H1 (cell line): Measurements from ENCODE around the gene DIP2C. TPM values are rescaled to one million over a fixed set of nuclear protein-coding genes. Genes with fewer than 3 reads are reported as not detected.

ENCODE experiments used
- CTCF ChIA-PET: fragments of 300-600 bp; sonication (Branson Sonifier 250); formaldehyde crosslinking; loops from one replicate; lab custom pipeline; 2021; ENCODE audit not compliant: partially characterized antibody; lab: Charles Lee
- POLR2A ChIA-PET: fragments of 300-600 bp; sonication (Branson Sonifier 250); formaldehyde crosslinking; loops from one replicate; lab custom pipeline; 2021; ENCODE audit warnings: inconsistent platforms; ENCODE audit not compliant: partially characterized antibody; lab: Charles Lee
- DNase-seq, 2 experiments: peaks; one replicate each; pipeline versions ENCODE4 v3.0.0 to v3.0.0-alpha.2; 2010 to 2022; ENCODE audit warnings: low spot score in 2 of 2, low read depth in 1 of 2, mixed read lengths in 1 of 2
- FAIRE-seq: peaks from 2 replicates; lab custom pipeline; 2011; peaks lifted over from hg19 to GRCh38; lab: Jason Lieb, UNC
- H2AFZ ChIP-seq: 2 replicates; pipeline ENCODE4 v1.8.1; 2012; ENCODE audit warnings: low read length, inconsistent platforms
- H2AK5ac ChIP-seq: 2 replicates; pipeline ENCODE4 v1.6.1; 2013; ENCODE audit warnings: low read depth, low read length
- H2BK120ac ChIP-seq: replicated peaks from 2 replicates; pipeline ENCODE3; 2013; ENCODE audit warnings: low read depth, low read length, inconsistent platforms
- H2BK12ac ChIP-seq: 2 replicates; pipeline ENCODE4 v1.6.1; 2013; ENCODE audit warnings: low read depth, low read length
- H2BK15ac ChIP-seq: 2 replicates; pipeline ENCODE4 v1.6.1; 2013; ENCODE audit warnings: low read length
- H2BK20ac ChIP-seq: 2 replicates; pipeline ENCODE4 v1.6.1; 2013; ENCODE audit warnings: low read length
- H2BK5ac ChIP-seq: 2 replicates; pipeline ENCODE4 v1.6.1; 2013; ENCODE audit warnings: low read depth, low read length
- H3K14ac ChIP-seq: 2 replicates; pipeline ENCODE4 v1.6.1; 2013; ENCODE audit warnings: inconsistent platforms; ENCODE audit not compliant: insufficient read length
- H3K18ac ChIP-seq: 2 replicates; pipeline ENCODE4 v1.6.1; 2013; ENCODE audit warnings: low read length; ENCODE audit errors: extremely low read depth
- H3K23ac ChIP-seq: 2 replicates; pipeline ENCODE4 v1.6.1; 2013; ENCODE audit warnings: inconsistent platforms; ENCODE audit not compliant: insufficient read length
- H3K23me2 ChIP-seq: 2 replicates; pipeline ENCODE4 v1.6.1; 2013; ENCODE audit warnings: low read depth, low read length
- H3K27ac ChIP-seq: 2 replicates; pipeline ENCODE4 v1.6.1; 2011; ENCODE audit warnings: low read depth, low read length, inconsistent platforms
- H3K27me3 ChIP-seq, 4 experiments: replicated peaks in 1 of 4; 1 replicate in 1 of 4; 2 replicates in 3 of 4; pipeline versions ENCODE4 v1.6.1 to v1.8.1; 2011 to 2013; ENCODE audit warnings: low read length in 3 of 4, mild to moderate bottlenecking in 3 of 4, inconsistent platforms in 2 of 4, mixed read lengths in 2 of 4, moderate library complexity in 1 of 4; ENCODE audit not compliant: control insufficient read depth in 3 of 4, insufficient read depth in 3 of 4; ENCODE audit errors: extremely low read depth in 1 of 4
- H3K36me3 ChIP-seq, 4 experiments: 2 replicates each; pipeline versions ENCODE4 v1.6.1 to v1.8.1; 2011 to 2013; ENCODE audit warnings: mild to moderate bottlenecking in 4 of 4, low read length in 3 of 4, moderate library complexity in 2 of 4, control low read depth in 1 of 4, inconsistent platforms in 1 of 4; ENCODE audit not compliant: insufficient read depth in 4 of 4, control insufficient read depth in 2 of 4
- H3K4ac ChIP-seq: replicated peaks from 2 replicates; pipeline ENCODE3; 2013; ENCODE audit warnings: low read length, low read depth, mixed read lengths, inconsistent platforms; ENCODE audit not compliant: insufficient read length
- H3K4me1 ChIP-seq, 4 experiments: replicated peaks in 1 of 4; 1 replicate in 1 of 4; 2 replicates in 3 of 4; pipeline versions ENCODE4 v1.6.1 to v1.8.1; 2011 to 2013; ENCODE audit warnings: low read length in 3 of 4, inconsistent platforms in 2 of 4, mixed read lengths in 1 of 4; ENCODE audit not compliant: insufficient read depth in 4 of 4, control insufficient read depth in 3 of 4
- H3K4me2 ChIP-seq, 2 experiments: 2 replicates each; pipeline versions ENCODE4 v1.6.1 to v1.8.1; 2011 to 2013; ENCODE audit warnings: low read depth in 2 of 2, low read length in 2 of 2, control low read depth in 1 of 2, inconsistent platforms in 1 of 2, mild to moderate bottlenecking in 1 of 2; ENCODE audit not compliant: insufficient read depth in 1 of 2
- H3K4me3 ChIP-seq, 4 experiments: fragments of 200-600, 300-600 bp in 1 of 4; sonication (generic), shearing (Covaris generic), sonication (Bioruptor Twin) in 1 of 4; 2 replicates each; pipeline versions ENCODE4 v1.5.1 to v1.8.1; 2011 to 2016; ENCODE audit warnings: low read length in 4 of 4, low read depth in 3 of 4, control low read depth in 2 of 4, inconsistent platforms in 2 of 4, mild to moderate bottlenecking in 2 of 4, mixed read lengths in 1 of 4, moderate library complexity in 1 of 4; ENCODE audit not compliant: insufficient read depth in 2 of 4; ENCODE audit errors: extremely low read depth in 1 of 4
- H3K56ac ChIP-seq: replicated peaks from 2 replicates; pipeline ENCODE3; 2013; ENCODE audit warnings: low read depth, mild to moderate bottlenecking, mixed read lengths, low read length, inconsistent platforms; ENCODE audit not compliant: insufficient read length
- H3K79me1 ChIP-seq: 2 replicates; pipeline ENCODE4 v1.6.1; 2013; ENCODE audit warnings: low read depth, low read length, control low read depth
- H3K79me2 ChIP-seq, 2 experiments: 2 replicates each; pipeline versions ENCODE4 v1.6.1 to v1.8.1; 2012 to 2013; ENCODE audit warnings: low read length in 2 of 2, mild to moderate bottlenecking in 2 of 2, inconsistent platforms in 1 of 2; ENCODE audit not compliant: insufficient read depth in 2 of 2, control insufficient read depth in 1 of 2
- H3K9ac ChIP-seq, 4 experiments: replicated peaks in 1 of 4; 1 replicate in 1 of 4; 2 replicates in 3 of 4; pipeline versions ENCODE4 v1.6.1 to v1.8.1; 2011 to 2013; ENCODE audit warnings: low read depth in 3 of 4, low read length in 3 of 4, control low read depth in 2 of 4, mild to moderate bottlenecking in 2 of 4, moderate library complexity in 2 of 4, inconsistent platforms in 1 of 4; ENCODE audit errors: extremely low read depth in 1 of 4
- H3K9me3 ChIP-seq, 2 experiments: 2 replicates each; pipeline versions ENCODE4 v1.6.1 to v1.8.1; 2012 to 2013; ENCODE audit warnings: mild to moderate bottlenecking in 2 of 2, moderate library complexity in 2 of 2, control low read depth in 1 of 2, inconsistent platforms in 1 of 2, low read depth in 1 of 2, low read length in 1 of 2, mixed read lengths in 1 of 2; ENCODE audit not compliant: insufficient read depth in 2 of 2
- H4K20me1 ChIP-seq, 2 experiments: replicated peaks in 1 of 2; 2 replicates each; pipeline versions ENCODE3 to v1.8.1; 2011 to 2013; ENCODE audit warnings: inconsistent platforms in 2 of 2, low read length in 2 of 2, mild to moderate bottlenecking in 1 of 2; ENCODE audit not compliant: insufficient read depth in 2 of 2, control insufficient read depth in 1 of 2
- H4K5ac ChIP-seq: 2 replicates; pipeline ENCODE4 v1.6.1; 2013; ENCODE audit warnings: low read length, low read depth, mixed read lengths, inconsistent platforms; ENCODE audit not compliant: insufficient read length
- H4K8ac ChIP-seq: 2 replicates; pipeline ENCODE4 v1.8.0; 2013; ENCODE audit warnings: mild to moderate bottlenecking, moderate library complexity, low read length, inconsistent platforms; ENCODE audit not compliant: insufficient read depth; ENCODE audit errors: extremely low read depth
- H4K91ac ChIP-seq: replicated peaks from 2 replicates; pipeline ENCODE3; 2013; ENCODE audit warnings: low read length, mixed read lengths, inconsistent platforms; ENCODE audit not compliant: insufficient read length
- ASH2L ChIP-seq: fragments of 200-600, 300-600 bp; sonication (generic); IDR thresholded peaks from one replicate; pipeline ENCODE4 v1.7.1; 2017; ENCODE audit warnings: low read length
- CBX8 ChIP-seq: fragments of 300-800, 300-1000 bp; sonication (generic); IDR thresholded peaks from 2 replicates; pipeline ENCODE4 v1.7.1; 2016; ENCODE audit warnings: low read depth, low read length, borderline replicate concordance
- CHD1 ChIP-seq: IDR thresholded peaks from 2 replicates; pipeline ENCODE4 v1.6.1; 2012; ENCODE audit warnings: low read depth, low read length, improper control_type of control experiment
- HDAC2 ChIP-seq, 2 experiments: fragments of 300-600 bp in 1 of 2; sonication (generic) in 1 of 2; IDR thresholded peaks; 2 replicates each; pipeline ENCODE4 v1.6.1; 2011 to 2012; ENCODE audit warnings: low read depth in 2 of 2, low read length in 2 of 2, mild to moderate bottlenecking in 2 of 2, moderate library complexity in 2 of 2, borderline replicate concordance in 1 of 2, inconsistent platforms in 1 of 2
- KDM4A ChIP-seq: IDR thresholded peaks from one replicate; pipeline ENCODE4 v1.7.1; 2012; ENCODE audit warnings: low read depth, mild to moderate bottlenecking, moderate library complexity, low read length, inconsistent platforms; ENCODE audit not compliant: severe bottlenecking
- PHF8 ChIP-seq: fragments of 200-600 bp; sonication (generic); conservative IDR thresholded peaks from 2 replicates; pipeline ENCODE4 v1.7.1; 2012; ENCODE audit warnings: low read depth, mild to moderate bottlenecking, inconsistent platforms, low read length, moderate library complexity
- POLR2A ChIP-seq, 2 experiments: IDR thresholded peaks; 1 replicate in 1 of 2; 2 replicates in 1 of 2; pipeline ENCODE4 v1.6.1; 2011; ENCODE audit warnings: low read depth in 2 of 2, low read length in 2 of 2, mild to moderate bottlenecking in 2 of 2; ENCODE audit errors: control extremely low read depth in 1 of 2
- RNF2 ChIP-seq: fragments of 200-900, 300-1000 bp; sonication (generic); IDR thresholded peaks from 2 replicates; pipeline ENCODE4 v1.7.1; 2016; ENCODE audit warnings: borderline replicate concordance, low read depth, mild to moderate bottlenecking, antibody characterized with exemption, low read length; ENCODE audit not compliant: poor library complexity, severe bottlenecking; ENCODE audit errors: missing control alignments
- RXRA ChIP-seq: IDR thresholded peaks from 2 replicates; pipeline ENCODE4 v1.6.1; 2011; ENCODE audit warnings: low read depth, mild to moderate bottlenecking, low read length, moderate library complexity; ENCODE audit not compliant: insufficient read depth
- WGBS, 2 experiments: shearing (Covaris generic) in 1 of 2; methylation state at CpG; one replicate each; pipeline versions ENCODE4 v1.1.6 to v1.1.7; 2013 to 2015; ENCODE audit warnings: low lambda C conversion rate in 2 of 2, mixed read lengths in 2 of 2, inconsistent platforms in 1 of 2, low coverage in 1 of 2, missing lambda C conversion rate in 1 of 2; ENCODE audit not compliant: insufficient replicate concordance in 2 of 2, insufficient coverage in 1 of 2, insufficient read length in 1 of 2; ENCODE audit errors: extremely low coverage in 1 of 2, missing lambda C conversion rate in 1 of 2; 5-methylcytosine and 5-hydroxymethylcytosine counted together
- polyA plus RNA-seq, 7 experiments: library from polyadenylated mRNA; depleted of rRNA in 3 of 7; stranded (reverse) in 5 of 7; unstranded in 2 of 7; fragments of >200 nt in 5 of 7; fragments of 200-250 nt in 2 of 7; gene quantifications; 1 replicate in 5 of 7; 2 replicates in 1 of 7; 4 replicates in 1 of 7; pipeline versions ENCODE4 v1.2.1 to v1.2.3, GENCODE V29; 2011 to 2013; ENCODE audit warnings: missing spikeins in 2 of 7, mixed read lengths in 2 of 7
- total RNA-seq: library from RNA; stranded (reverse); fragmentation: NEBNext Ultra II Directional; extraction: Animal tissue kit (Norgen Biotek cat#: 25700); gene quantifications from 2 replicates; pipeline ENCODE4 v1.2.1, GENCODE V29; 2021
- TF ChIP-seq, protein P1 (sequence below): IDR thresholded peaks from 2 replicates; pipeline ENCODE4 v1.6.1; 2011; ENCODE audit warnings: low read depth, mild to moderate bottlenecking, low read length; ENCODE audit not compliant: insufficient read depth
- TF ChIP-seq, protein P2 (sequence below): IDR thresholded peaks from 2 replicates; pipeline ENCODE4 v1.6.1; 2011; ENCODE audit warnings: low read length, improper control_type of control experiment

The DIP2C gene
- total and polyA plus RNA-seq, 2 of the 8 experiments (the other 6 are each of a cell fraction or from before 2014, with no cell fraction given): 3.8 to 9.3 TPM

GRCh38 chr10:442209-442608 lies 247.3 kb downstream of the DIP2C start:
- no peak overlapping the region for H3K9ac ChIP-seq
- no peak overlapping the region for H3K14ac ChIP-seq
- POLR2A ChIA-PET: no interaction called here
- no peak overlapping the region for H2AFZ ChIP-seq
- H2BK15ac ChIP-seq: no peak overlapping the region
- H4K91ac ChIP-seq: no peak overlapping the region
- no peak overlapping the region; the same call in 1 of the 2 replicates for H4K8ac ChIP-seq
- H4K5ac ChIP-seq: no peak overlapping the region
- no peak overlapping the region for H3K4me2 ChIP-seq
- H3K27me3 ChIP-seq: no peaks in the 10 kb centered on the region
- no peak overlapping the region for H3K18ac ChIP-seq
- CTCF ChIA-PET: interaction anchor here (1.1 kb wide), 1 partner anchor 10 kb away, joined by 4 read pairs; no protein-coding TSS in a partner anchor
- TF ChIP-seq CHD1: no peak
- no peak for TF ChIP-seq HDAC2 (IDR thresholded peaks at IDR 0.05; ENCODE audit: borderline replicate concordance in 1 of 2, low read depth in 2 of 2, low read length in 2 of 2)
- TF ChIP-seq RXRA: no peak
- no peak for TF ChIP-seq RNF2
- TF ChIP-seq CBX8: no peak
- no peak for TF ChIP-seq POLR2A (IDR thresholded peaks at IDR 0.05; ENCODE audit: control extremely low read depth in 1 of 2, low read depth in 2 of 2, low read length in 2 of 2)
- TF ChIP-seq, protein P1, sequence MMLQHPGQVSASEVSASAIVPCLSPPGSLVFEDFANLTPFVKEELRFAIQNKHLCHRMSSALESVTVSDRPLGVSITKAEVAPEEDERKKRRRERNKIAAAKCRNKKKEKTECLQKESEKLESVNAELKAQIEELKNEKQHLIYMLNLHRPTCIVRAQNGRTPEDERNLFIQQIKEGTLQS: no peak
- no peak for TF ChIP-seq PHF8
- no peak for TF ChIP-seq KDM4A
- no peak for TF ChIP-seq ASH2L
- TF ChIP-seq, protein P2, sequence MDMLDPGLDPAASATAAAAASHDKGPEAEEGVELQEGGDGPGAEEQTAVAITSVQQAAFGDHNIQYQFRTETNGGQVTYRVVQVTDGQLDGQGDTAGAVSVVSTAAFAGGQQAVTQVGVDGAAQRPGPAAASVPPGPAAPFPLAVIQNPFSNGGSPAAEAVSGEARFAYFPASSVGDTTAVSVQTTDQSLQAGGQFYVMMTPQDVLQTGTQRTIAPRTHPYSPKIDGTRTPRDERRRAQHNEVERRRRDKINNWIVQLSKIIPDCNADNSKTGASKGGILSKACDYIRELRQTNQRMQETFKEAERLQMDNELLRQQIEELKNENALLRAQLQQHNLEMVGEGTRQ: no peak
- no peaks in the 10 kb centered on the region for H3K79me1 ChIP-seq
- no peak overlapping the region for H3K4ac ChIP-seq
- H2BK20ac ChIP-seq: no peak overlapping the region
- peaks cover 0 to 4% of the 10 kb centered on the region in 2 experiments for H4K20me1 ChIP-seq
- H3K27ac ChIP-seq: no peak overlapping the region
- peaks cover 2% of the 10 kb centered on the region in 2 experiments; a peak in 1 of 4 replicates for H3K9me3 ChIP-seq
- 97% methylated on average over 6 of the region's 6 CpGs; no CpG with 5 or more reads in 1 of the 2 experiments for WGBS, 2 experiments
- no peak overlapping the region for H2BK12ac ChIP-seq
- no peak overlapping the region for H2BK120ac ChIP-seq
- no peaks in the 10 kb centered on the region for H3K79me2 ChIP-seq
- H2BK5ac ChIP-seq: no peak overlapping the region
- no peaks in the 10 kb centered on the region for H3K36me3 ChIP-seq
- no peak overlapping the region for H3K23ac ChIP-seq
- no peak overlapping the region for H3K4me3 ChIP-seq
- H3K56ac ChIP-seq: no peak overlapping the region
- no peak overlapping the region for H2AK5ac ChIP-seq
- no peaks in the 10 kb centered on the region for H3K23me2 ChIP-seq
- DNase-seq (no peak), FAIRE-seq (no peak)
- no peaks in the 10 kb centered on the region for H3K4me1 ChIP-seq
